ENCODE results near the gene PRX.

PRX gene

DNA sequence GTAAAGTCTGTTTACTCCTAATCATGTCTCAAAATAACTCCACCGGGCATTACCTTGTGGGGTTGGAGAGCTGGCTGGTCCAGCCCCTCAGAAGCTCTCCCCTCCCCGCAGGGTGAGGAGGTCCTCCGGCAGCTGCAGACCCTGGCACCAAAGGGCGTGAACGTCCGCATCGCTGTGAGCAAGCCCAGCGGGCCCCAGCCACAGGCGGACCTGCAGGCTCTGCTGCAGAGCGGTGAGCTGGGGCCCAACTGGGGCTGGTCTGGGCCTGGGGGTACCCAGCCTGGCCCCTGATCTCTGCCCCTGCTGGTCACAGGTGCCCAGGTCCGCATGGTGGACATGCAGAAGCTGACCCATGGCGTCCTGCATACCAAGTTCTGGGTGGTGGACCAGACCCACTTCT lies 43.4 kb downstream of the PRX start:
- H3K9ac ChIP-seq (ENCODE audit: low read depth, low read length): no peak overlapping the region

DNA sequence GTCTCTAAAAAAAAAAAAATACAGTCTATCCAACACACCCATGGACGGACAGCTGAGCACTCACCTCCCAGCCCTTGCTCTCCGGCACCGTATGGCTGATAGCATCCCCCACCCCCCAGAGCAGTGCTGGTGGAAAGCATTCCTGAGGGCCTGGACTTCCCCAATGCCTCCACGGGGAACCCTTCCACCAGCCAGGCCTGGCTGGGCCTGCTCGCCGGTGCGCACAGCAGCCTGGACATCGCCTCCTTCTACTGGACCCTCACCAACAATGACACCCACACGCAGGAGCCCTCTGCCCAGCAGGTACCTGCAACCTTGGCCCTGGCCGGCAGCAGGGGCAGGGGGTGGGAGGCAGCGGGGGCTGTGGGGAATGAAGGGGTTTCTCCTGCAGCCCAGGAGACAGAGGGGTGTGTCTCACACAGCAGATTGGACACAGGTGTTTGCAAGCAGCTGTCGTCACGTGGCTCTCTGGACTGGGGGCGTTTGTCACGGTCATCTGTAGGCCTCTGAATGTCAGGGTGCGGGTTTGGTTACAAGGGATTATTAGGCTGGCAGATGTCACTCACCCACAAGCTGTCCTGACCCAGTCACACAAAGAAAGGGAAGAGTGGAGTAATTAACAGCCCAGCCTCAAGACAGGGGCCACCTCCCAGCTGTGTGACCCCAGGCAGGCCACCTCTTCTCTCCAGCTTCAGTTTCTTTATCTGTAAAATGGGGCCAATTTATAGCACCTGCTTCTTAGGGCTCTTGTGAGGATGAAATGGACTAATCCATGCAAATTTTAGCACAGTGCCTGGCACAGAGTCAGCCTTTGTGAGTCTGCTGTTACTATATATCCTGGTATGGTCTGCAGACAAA lies 45.4 kb downstream of the PRX start:
- Histone ChIP-seq H3K36me3 (ENCODE audit: control insufficient read depth, insufficient read depth, low read length) (peaks cover 56% of the 10 kb centered on the region), H3K9ac (ENCODE audit: low read depth, low read length) (no peak overlapping the region), H3K4me3 (ENCODE audit: low read depth, low read length) (no peak overlapping the region), H3K27ac (ENCODE audit: low read depth, low read length) (no peak overlapping the region), H3K27me3 (ENCODE audit: control insufficient read depth, insufficient read depth, low read length) (no peaks in the 10 kb centered on the region), H3K4me1 (ENCODE audit: control insufficient read depth, insufficient read depth, low read length) (peaks cover 13% of the 10 kb centered on the region), H3K9me3 (ENCODE audit: control insufficient read depth, insufficient read depth, low read length) (no peaks in the 10 kb centered on the region)

More for the DNA sequence above, 43.4 kb downstream of the PRX start:
- H3K27me3 ChIP-seq (ENCODE audit: control insufficient read depth, insufficient read depth, low read length): no peaks in the 10 kb centered on the region
- H3K27ac ChIP-seq (ENCODE audit: low read depth, low read length): no peak overlapping the region
- no peak overlapping the region for H3K4me3 ChIP-seq (ENCODE audit: low read depth, low read length)
- peaks cover 70% of the 10 kb centered on the region for H3K36me3 ChIP-seq (ENCODE audit: control insufficient read depth, insufficient read depth, low read length)
- H3K4me1 ChIP-seq (ENCODE audit: control insufficient read depth, insufficient read depth, low read length): peaks cover 13% of the 10 kb centered on the region
- no peaks in the 10 kb centered on the region for H3K9me3 ChIP-seq (ENCODE audit: control insufficient read depth, insufficient read depth, low read length)

DNA sequence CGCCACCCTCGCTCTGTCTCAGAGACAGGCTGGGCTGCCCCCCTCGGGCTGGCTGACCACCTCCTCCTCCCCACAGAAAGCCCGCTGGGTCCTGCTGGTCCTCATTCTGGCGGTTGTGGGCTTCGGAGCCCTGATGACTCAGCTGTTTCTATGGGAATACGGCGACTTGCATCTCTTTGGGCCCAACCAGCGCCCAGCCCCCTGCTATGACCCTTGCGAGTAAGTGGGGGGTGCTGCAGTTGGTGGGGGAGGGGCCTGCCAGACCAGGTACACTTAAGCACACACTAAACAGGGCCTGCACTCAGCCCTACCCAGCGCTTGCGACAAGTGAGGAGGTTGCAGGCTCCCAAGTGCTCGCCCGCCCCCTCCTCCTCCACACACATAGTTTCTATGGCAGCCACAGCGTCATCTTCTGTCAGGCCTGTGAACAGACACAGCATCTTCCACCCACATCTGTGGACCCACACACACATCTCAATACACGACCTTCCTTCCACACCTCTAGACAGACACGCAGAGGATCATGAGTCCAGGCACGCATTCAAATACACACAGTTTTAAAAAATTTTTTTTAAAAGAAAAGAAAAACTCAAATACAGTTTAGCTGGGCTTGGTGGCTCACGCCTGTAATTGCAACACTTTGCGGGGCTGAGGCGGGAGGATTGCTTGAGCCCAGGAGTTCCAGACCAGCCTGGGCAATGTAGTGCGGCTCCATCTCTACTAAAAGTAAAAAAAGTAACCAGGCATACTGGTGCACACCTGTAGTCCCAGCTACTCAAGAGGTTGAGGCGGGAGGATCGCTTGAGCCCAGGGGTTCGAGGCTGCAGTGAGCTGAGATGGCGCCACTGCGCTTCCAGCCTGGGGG lies 46.2 kb downstream of the PRX start:
- no peaks in the 10 kb centered on the region for H3K9me3 ChIP-seq (ENCODE audit: control insufficient read depth, insufficient read depth, low read length)
- peak overlapping the region; percentile 59 for H3K4me3 ChIP-seq (ENCODE audit: low read depth, low read length)
- H3K4me1 ChIP-seq (ENCODE audit: control insufficient read depth, insufficient read depth, low read length): peaks cover 13% of the 10 kb centered on the region
- peaks cover 48% of the 10 kb centered on the region for H3K36me3 ChIP-seq (ENCODE audit: control insufficient read depth, insufficient read depth, low read length)
- no peaks in the 10 kb centered on the region for H3K27me3 ChIP-seq (ENCODE audit: control insufficient read depth, insufficient read depth, low read length)
- H3K27ac ChIP-seq (ENCODE audit: low read depth, low read length): peak overlapping the region; percentile 80
- peak overlapping the region; percentile 25; the same call in 1 of the 2 replicates for H3K9ac ChIP-seq (ENCODE audit: low read depth, low read length)

DNA sequence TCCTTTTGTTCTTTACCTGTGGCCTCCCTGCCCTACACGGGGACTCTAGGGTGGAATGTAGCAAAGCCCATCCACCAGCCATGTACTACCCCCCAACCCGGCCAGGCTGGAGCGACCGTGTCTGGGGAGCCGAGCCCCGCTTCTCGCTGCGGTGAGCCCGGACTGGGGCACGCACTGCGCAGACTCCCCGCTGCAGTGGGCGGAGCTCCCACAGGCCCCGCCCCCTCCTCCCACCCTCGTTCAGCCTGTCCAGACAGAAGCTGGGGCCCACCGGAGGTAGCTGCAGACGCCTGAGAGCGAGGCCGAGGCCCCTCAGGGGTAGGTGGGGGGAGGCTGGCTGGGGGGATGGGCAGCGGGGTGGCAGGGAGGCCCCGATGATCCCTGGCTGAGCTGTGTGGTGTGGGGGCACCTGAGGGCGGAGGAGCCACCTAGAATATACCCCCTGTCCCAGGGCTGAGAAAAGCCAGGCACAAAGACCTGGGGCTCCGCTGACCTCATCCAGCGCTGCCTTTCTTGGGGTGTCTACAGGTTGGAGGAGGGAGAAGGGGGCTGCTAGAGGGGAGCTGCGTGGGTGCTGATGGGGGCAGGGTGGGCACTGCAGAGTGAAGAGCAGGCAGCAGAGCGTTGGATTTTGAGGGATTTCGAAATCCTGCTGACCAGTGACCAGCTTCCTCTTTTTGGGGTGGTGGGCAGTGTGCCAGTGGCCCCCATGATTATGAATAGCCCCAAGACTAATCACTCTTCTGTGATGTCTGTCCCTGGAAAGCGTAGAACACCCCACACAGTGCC lies 47.4 kb downstream of the PRX start:
- H3K4me1 ChIP-seq (ENCODE audit: control insufficient read depth, insufficient read depth, low read length): peaks cover 13% of the 10 kb centered on the region
- no peaks in the 10 kb centered on the region for H3K9me3 ChIP-seq (ENCODE audit: control insufficient read depth, insufficient read depth, low read length)
- peaks cover 36% of the 10 kb centered on the region for H3K36me3 ChIP-seq (ENCODE audit: control insufficient read depth, insufficient read depth, low read length)
- peak overlapping the region; percentile 59 for H3K4me3 ChIP-seq (ENCODE audit: low read depth, low read length)
- no peaks in the 10 kb centered on the region for H3K27me3 ChIP-seq (ENCODE audit: control insufficient read depth, insufficient read depth, low read length)
- peak overlapping the region; percentile 80 for H3K27ac ChIP-seq (ENCODE audit: low read depth, low read length)
- H3K9ac ChIP-seq (ENCODE audit: low read depth, low read length): peak overlapping the region; percentile 48

DNA sequence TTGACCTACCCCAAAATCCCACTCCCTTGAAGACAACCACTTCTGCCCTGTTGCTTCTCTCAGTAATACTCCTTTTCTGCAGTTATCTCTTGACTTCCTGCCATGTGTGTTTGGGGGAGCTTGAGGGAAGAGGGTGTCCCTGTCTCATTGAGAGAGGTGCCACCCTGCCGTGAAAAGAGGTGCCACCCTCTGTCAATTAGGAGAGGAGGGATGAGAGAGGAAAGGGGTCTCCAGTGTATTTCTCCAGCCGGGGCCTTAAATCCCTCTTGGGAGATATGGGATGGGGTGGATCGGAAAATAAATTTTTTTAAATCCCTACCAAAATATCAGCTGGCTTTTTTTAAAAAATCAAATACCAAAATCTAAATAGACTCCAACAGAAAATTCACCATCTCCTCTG lies 48.2 kb downstream of the PRX start:
- H3K9me3 ChIP-seq (ENCODE audit: control insufficient read depth, insufficient read depth, low read length): no peaks in the 10 kb centered on the region
- H3K36me3 ChIP-seq (ENCODE audit: control insufficient read depth, insufficient read depth, low read length): peaks cover 29% of the 10 kb centered on the region
- H3K27me3 ChIP-seq (ENCODE audit: control insufficient read depth, insufficient read depth, low read length): no peaks in the 10 kb centered on the region
- H3K27ac ChIP-seq (ENCODE audit: low read depth, low read length): no peak overlapping the region
- H3K4me1 ChIP-seq (ENCODE audit: control insufficient read depth, insufficient read depth, low read length): peaks cover 13% of the 10 kb centered on the region
- H3K4me3 ChIP-seq (ENCODE audit: low read depth, low read length): peak overlapping the region; percentile 58
- peak overlapping the region; percentile 48; the same call in 1 of the 2 replicates for H3K9ac ChIP-seq (ENCODE audit: low read depth, low read length)

DNA sequence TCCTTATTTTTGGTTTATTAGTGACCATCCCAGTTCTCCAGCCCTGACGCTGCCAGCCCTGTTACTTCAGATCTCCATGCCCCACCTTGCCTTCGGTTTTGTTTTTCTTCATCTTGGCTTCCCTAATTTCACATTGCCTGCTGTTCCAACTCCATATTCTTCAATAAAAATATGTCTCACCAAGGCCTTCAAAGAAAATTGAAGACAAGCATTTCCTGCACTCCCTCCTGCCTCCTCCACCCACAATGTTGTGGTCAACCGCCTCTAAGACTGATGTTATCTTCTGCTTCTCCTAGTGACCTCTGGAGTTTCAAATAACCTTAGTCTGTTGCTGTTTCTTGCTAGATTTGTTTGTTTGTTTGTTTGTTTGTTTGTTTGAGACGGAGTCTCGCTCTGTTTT lies 50.1 kb downstream of the PRX start:
- peaks cover 11% of the 10 kb centered on the region for H3K36me3 ChIP-seq (ENCODE audit: control insufficient read depth, insufficient read depth, low read length)
- no peak overlapping the region for H3K4me3 ChIP-seq (ENCODE audit: low read depth, low read length)
- H3K9me3 ChIP-seq (ENCODE audit: control insufficient read depth, insufficient read depth, low read length): no peaks in the 10 kb centered on the region
- H3K27ac ChIP-seq (ENCODE audit: low read depth, low read length): no peak overlapping the region
- H3K9ac ChIP-seq (ENCODE audit: low read depth, low read length): no peak overlapping the region
- H3K4me1 ChIP-seq (ENCODE audit: control insufficient read depth, insufficient read depth, low read length): peaks cover 13% of the 10 kb centered on the region
- no peaks in the 10 kb centered on the region for H3K27me3 ChIP-seq (ENCODE audit: control insufficient read depth, insufficient read depth, low read length)

DNA sequence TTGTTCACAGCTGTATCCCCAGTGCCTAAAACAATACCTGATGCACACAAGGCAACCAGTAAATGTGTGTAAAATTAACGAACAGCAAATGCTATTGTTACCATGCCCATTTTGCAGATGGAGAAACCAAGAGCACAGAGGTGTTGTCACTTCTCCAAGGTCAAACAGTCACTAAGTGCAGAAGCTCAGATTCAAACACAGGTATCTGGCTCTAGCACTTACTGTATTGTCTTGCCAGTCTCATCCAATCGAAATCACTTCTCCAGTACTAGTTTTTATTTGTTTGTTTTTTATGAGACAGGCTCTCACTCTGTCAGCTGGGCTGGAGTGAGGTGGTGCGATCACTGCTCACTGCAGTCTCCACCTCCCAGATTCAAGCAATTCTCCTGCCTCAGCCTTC lies 51.0 kb downstream of the PRX start:
- peaks cover 5% of the 10 kb centered on the region; the same call in 1 of the 2 replicates for H3K36me3 ChIP-seq (ENCODE audit: control insufficient read depth, insufficient read depth, low read length)
- H3K4me3 ChIP-seq (ENCODE audit: low read depth, low read length): no peak overlapping the region
- no peak overlapping the region for H3K9ac ChIP-seq (ENCODE audit: low read depth, low read length)
- peaks cover 13% of the 10 kb centered on the region for H3K4me1 ChIP-seq (ENCODE audit: control insufficient read depth, insufficient read depth, low read length)
- H3K27me3 ChIP-seq (ENCODE audit: control insufficient read depth, insufficient read depth, low read length): no peaks in the 10 kb centered on the region
- no peak overlapping the region for H3K27ac ChIP-seq (ENCODE audit: low read depth, low read length)
- no peaks in the 10 kb centered on the region for H3K9me3 ChIP-seq (ENCODE audit: control insufficient read depth, insufficient read depth, low read length)

DNA sequence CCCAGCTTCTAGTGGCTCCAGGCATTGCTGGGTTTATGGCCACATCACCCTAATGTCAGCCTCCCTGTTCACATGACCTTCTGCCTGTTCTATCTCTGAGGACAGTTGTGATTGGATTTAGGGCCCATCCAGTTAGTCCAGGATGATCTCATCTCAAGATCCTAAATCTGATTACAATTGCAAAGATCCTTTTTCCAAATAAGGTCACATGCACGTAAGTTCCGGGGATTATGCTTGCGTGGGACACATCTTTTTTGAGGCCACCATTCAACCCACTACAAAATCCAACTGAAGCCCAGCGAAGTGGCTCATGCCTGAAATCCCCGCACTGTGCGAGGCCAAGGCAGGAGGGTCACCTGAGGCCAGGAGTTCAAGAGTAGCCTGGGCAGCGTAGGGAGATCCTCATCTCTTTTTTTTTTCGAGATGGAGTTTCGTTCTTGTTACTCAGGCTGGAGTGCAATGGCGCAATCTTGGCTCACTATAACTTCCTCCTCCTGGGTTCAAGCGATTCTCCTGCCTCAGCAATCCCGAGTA lies 52.4 kb downstream of the PRX start:
- Histone ChIP-seq H3K27me3 (ENCODE audit: control insufficient read depth, insufficient read depth, low read length) (no peaks in the 10 kb centered on the region), H3K9me3 (ENCODE audit: control insufficient read depth, insufficient read depth, low read length) (no peaks in the 10 kb centered on the region), H3K27ac (ENCODE audit: low read depth, low read length) (no peak overlapping the region), H3K4me1 (ENCODE audit: control insufficient read depth, insufficient read depth, low read length) (peaks cover 3% of the 10 kb centered on the region; the same call in 1 of the 2 replicates), H3K36me3 (ENCODE audit: control insufficient read depth, insufficient read depth, low read length) (0 out of 2 replicates have a peak, but pooled peaks cover 3% of the 10 kb centered on the region), H3K4me3 (ENCODE audit: low read depth, low read length) (no peak overlapping the region), H3K9ac (ENCODE audit: low read depth, low read length) (no peak overlapping the region)

DNA sequence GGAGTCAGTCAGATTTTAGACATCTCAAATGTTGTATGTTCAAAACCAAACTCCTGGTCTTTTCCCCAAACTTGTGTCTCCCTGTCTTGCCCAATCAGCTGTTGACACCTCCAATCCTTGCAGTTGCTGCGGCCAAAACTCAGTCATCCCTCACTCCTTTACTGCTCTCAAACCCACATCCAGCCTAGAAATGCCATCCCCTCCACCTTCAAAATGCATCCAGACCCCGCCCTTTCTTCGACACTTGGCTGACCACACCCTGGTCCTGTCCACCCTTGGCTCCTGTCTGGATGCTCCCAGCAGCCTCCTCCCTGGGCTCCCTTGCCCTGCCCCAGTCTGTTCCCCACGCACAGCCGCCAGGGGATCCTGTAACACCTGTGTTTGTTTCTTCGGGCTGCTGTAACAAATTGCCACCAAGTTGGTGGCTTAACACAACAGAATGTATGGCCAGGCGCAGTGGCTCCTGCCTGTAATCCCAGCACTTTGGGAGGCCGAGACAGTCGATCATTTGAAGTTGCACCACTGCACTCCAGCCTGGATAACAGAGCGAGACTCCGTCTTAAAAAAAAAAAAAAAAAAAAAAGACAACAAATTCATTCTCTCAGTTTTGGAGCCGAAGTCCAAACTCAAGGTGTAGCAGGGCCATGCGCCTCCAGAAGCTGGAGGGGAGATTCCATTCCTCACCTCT lies 53.0 kb downstream of the PRX start:
- Histone ChIP-seq H3K36me3 (ENCODE audit: control insufficient read depth, insufficient read depth, low read length) (0 out of 2 replicates have a peak, but pooled peaks cover 3% of the 10 kb centered on the region), H3K9me3 (ENCODE audit: control insufficient read depth, insufficient read depth, low read length) (no peaks in the 10 kb centered on the region), H3K27me3 (ENCODE audit: control insufficient read depth, insufficient read depth, low read length) (no peaks in the 10 kb centered on the region), H3K4me3 (ENCODE audit: low read depth, low read length) (no peak overlapping the region), H3K27ac (ENCODE audit: low read depth, low read length) (no peak overlapping the region), H3K4me1 (ENCODE audit: control insufficient read depth, insufficient read depth, low read length) (peaks cover under 1% of the 10 kb centered on the region; the same call in 1 of the 2 replicates), H3K9ac (ENCODE audit: low read depth, low read length) (no peak overlapping the region)

DNA sequence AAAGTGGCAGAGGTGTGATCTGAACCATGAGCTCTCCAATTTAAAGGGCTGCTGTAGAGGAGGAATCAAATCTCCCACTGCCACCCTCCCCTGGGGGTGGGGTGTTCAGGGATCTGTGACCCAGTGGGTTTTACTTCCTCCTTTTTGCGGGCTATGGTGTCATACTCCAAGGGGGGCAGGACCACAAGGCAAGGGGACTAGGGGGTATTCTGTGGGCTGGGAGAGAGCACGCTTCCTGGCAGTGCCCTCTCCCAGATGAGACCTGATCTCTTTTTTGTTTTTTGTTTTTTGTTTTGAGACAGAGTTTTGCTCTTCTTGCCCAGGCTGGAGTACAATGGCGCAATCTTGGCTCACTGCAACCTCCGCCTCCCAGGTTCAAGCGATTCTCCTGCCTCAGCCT lies 54.4 kb downstream of the PRX start:
- Histone ChIP-seq H3K9me3 (ENCODE audit: control insufficient read depth, insufficient read depth, low read length) (no peaks in the 10 kb centered on the region), H3K27me3 (ENCODE audit: control insufficient read depth, insufficient read depth, low read length) (no peaks in the 10 kb centered on the region), H3K27ac (ENCODE audit: low read depth, low read length) (no peak overlapping the region), H3K36me3 (ENCODE audit: control insufficient read depth, insufficient read depth, low read length) (0 out of 2 replicates have a peak, but pooled peaks cover 3% of the 10 kb centered on the region), H3K4me3 (ENCODE audit: low read depth, low read length) (no peak overlapping the region), H3K4me1 (ENCODE audit: control insufficient read depth, insufficient read depth, low read length) (no peaks in the 10 kb centered on the region), H3K9ac (ENCODE audit: low read depth, low read length) (no peak overlapping the region)
